Ishikawa (cell line): ENCODE data around the gene CYP2W1.
A peak's percentile ranks its signal among the peaks of the same experiment; 100 is the strongest.

Source experiments
- CEBPB ChIP-seq: IDR thresholded peaks from 2 replicates; pipeline ENCODE4 v1.6.1; 2012
- CREB1 ChIP-seq: IDR thresholded peaks from 2 replicates; pipeline ENCODE4 v1.6.1; 2012; ENCODE audit warnings: low read depth
- EGR1 ChIP-seq: IDR thresholded peaks from 2 replicates; pipeline ENCODE4 v1.6.1; 2012
- FOXM1 ChIP-seq: IDR thresholded peaks from 2 replicates; pipeline ENCODE4 v1.6.1; 2012; ENCODE audit warnings: low read depth, borderline replicate concordance
- MAX ChIP-seq: IDR thresholded peaks from 2 replicates; pipeline ENCODE4 v1.6.1; 2012
- RAD21 ChIP-seq: IDR thresholded peaks from 2 replicates; pipeline ENCODE4 v1.6.1; 2012; ENCODE audit warnings: low read depth
- REST ChIP-seq: IDR thresholded peaks from 2 replicates; pipeline ENCODE4 v1.6.1; 2012; ENCODE audit warnings: low read depth, mild to moderate bottlenecking
- TAF1 ChIP-seq: IDR thresholded peaks from 2 replicates; pipeline ENCODE4 v1.6.1; 2012; ENCODE audit warnings: low read depth, mild to moderate bottlenecking
- TCF12 ChIP-seq: IDR thresholded peaks from 2 replicates; pipeline ENCODE4 v1.6.1; 2012; ENCODE audit warnings: low read depth
- TEAD4 ChIP-seq: IDR thresholded peaks from 2 replicates; pipeline ENCODE4 v1.6.1; 2012
- ZBTB7A ChIP-seq: IDR thresholded peaks from 2 replicates; pipeline ENCODE4 v1.6.1; 2012; ENCODE audit warnings: low read depth

- no peak for TF ChIP-seq CREB1
- no peak for TF ChIP-seq FOXM1
- no peak for TF ChIP-seq TCF12
- no peak for TF ChIP-seq ZBTB7A
- no peak for TF ChIP-seq MAX
- no peak for TF ChIP-seq EGR1
- TF ChIP-seq TAF1: no peak
- no peak for TF ChIP-seq REST
- TF ChIP-seq CEBPB: no peak
- no peak for TF ChIP-seq TEAD4
- TF ChIP-seq RAD21: peak; percentile 30
Measured at GRCh38 chr7:964401-965231, 18.4 kb upstream of the CYP2W1 start.
